ENCODE measurements around the gene NDP.

Gene NDP

GRCh38 chrX:43973249-43974099 lies at the start of gene NDP:
Gene NDP (minus strand): TSS chrX:43973390. CDS start chrX:43958645, 14,745 bp downstream.
- DNase-seq (ENCODE audit: low spot score), result no peak

DNA sequence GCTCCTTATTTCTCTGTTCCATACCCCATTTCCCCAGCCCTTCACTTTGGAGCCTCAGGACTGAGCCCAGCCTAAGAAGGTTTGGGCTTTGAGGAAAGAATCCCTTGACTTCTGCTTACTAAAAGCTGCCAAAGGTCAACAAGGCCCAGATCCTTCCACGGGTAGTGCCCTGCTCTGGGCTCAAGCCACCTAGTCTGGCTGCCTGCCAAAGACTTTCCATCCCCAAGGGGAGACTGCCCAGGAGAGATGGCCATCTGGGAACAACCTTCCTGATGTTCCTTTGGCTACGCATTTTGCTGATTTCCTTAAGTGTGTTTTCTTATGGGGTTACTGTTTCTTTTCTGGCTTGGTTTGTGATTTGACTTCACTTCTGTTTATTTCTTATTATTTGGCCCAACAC lies 49.8 kb upstream of the NDP start:
- no peak for DNase-seq (ENCODE audit: low spot score)

DNA sequence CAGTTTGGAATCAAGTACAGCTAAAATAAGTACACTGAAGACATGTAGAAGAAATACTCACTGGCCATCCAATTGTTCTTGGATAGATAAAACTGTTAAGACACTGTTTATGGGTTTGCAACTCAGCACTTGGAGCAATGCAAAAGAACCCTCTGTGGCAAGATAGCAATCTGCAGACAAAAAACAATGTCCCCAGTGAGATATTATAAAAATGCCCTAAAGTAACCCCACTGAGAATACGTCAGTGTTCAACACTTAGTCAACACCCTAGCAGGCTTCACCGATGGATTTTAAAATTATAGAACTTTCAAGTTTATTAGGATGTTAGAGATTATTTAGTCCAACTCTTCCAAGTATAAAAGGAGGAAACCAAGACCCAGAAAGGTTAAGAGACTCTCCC lies 47.5 kb upstream of the NDP start:
- DNase-seq (ENCODE audit: low spot score), result no peak

- no peak for DNase-seq (ENCODE audit: low spot score)
These were observed 46.7 kb upstream of the NDP start for GRCh38 chrX:44019911-44020310.

DNA sequence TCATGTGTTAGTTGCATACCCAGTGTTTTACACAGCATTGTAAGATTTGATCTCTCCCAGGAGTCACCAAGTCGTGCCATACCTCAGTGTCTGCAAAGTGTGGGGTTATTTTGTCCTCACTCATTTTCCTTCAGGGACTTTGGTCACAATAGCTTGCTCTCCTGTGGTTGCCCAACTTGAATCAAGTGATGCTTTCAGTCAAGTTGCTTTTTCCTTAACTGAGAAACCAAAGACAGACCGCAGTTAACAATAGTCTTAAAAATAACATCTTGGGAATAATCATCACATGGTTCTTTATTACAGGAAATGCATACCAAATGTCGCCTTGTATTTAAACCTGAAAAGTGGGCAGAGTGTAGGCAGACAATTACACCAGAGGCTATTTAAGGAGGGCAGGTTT lies 44.5 kb upstream of the NDP start:
- no peak for DNase-seq (ENCODE audit: low spot score)

GRCh38 chrX:44016906-44017305 lies 43.7 kb upstream of the NDP start:
- DNase-seq (ENCODE audit: low spot score), result no peak

DNA sequence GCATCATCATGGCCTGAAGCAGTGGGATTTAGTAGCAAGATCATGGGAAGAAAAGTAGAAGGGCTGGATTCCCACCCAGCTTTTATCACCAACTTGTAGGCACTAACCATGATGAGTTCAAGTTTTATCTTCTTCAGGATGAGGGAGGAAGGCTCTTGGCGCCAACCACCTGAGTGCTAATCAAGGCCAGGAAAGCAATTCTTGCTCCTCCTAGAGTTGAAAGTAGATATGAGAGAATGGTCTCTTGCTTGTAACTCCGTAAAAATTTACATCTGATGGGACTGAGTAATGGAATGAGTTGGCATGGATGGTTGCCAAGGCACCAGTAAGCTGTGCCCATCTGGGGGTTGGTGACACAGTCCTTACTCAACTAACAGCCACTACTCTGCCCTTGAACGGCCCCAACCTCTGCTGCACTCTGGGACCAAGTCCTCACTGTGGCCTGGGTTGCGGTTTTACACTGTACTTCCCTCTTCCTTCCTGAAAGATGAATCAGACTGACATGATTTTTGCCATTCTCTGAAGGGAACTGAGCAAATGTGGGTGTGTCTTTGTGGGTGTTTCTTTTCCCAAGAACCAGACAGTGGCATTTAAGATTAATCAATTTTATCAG lies 39.4 kb upstream of the NDP start:
- peak; percentile 73 for DNase-seq (ENCODE audit: low spot score)

- no peak for DNase-seq (ENCODE audit: low spot score)
These were observed 38.3 kb upstream of the NDP start for GRCh38 chrX:44011506-44011905.

DNA sequence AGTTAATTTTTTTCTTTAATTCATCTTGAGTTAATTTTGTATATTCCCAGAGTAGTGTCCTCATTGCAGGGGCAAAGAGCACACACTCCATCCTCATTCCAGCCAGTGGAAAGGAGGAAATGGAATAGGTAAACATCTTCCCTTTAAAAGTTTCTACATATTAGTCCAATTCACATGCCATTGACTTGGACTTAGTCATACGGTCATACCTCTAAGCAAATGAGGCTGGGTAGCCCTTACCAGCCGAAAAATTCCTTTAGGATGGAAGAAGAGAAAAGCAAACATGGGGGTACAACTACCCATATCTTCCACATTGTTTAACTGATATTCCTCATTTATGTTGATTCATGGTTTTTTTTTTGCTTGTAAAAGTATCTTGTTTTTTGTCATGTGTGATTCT lies 37.4 kb upstream of the NDP start:
- DNase-seq (ENCODE audit: low spot score), result no peak

GRCh38 chrX:44006081-44006480 lies 32.9 kb upstream of the NDP start:
- no peak for DNase-seq (ENCODE audit: low spot score)

- DNase-seq (ENCODE audit: low spot score), result no peak
These were observed 30.8 kb upstream of the NDP start for GRCh38 chrX:44003975-44004374.

GRCh38 chrX:44002567-44002966 lies 29.4 kb upstream of the NDP start:
- no peak for DNase-seq (ENCODE audit: low spot score)

- DNase-seq (ENCODE audit: low spot score), result no peak
These were observed 25.2 kb upstream of the NDP start for GRCh38 chrX:43998374-43998773.

- no peak for DNase-seq (ENCODE audit: low spot score)
These were observed 23.3 kb upstream of the NDP start for GRCh38 chrX:43996491-43996890.

- no peak for DNase-seq (ENCODE audit: low spot score)
These were observed 12.9 kb upstream of the NDP start for GRCh38 chrX:43986083-43986482.

GRCh38 chrX:43985511-43985910 lies 12.3 kb upstream of the NDP start:
- DNase-seq (ENCODE audit: low spot score), result no peak

GRCh38 chrX:43978226-43978625 lies 5.0 kb upstream of the NDP start:
- DNase-seq (ENCODE audit: low spot score), result no peak

GRCh38 chrX:43976205-43976604 lies 3.0 kb upstream of the NDP start:
- no peak for DNase-seq (ENCODE audit: low spot score)

- DNase-seq (ENCODE audit: low spot score), result no peak
These were observed 2.6 kb upstream of the NDP start for GRCh38 chrX:43975796-43976195.

- no peak for DNase-seq (ENCODE audit: low spot score)
These were observed 1.7 kb upstream of the NDP start for GRCh38 chrX:43974741-43975465.

- no peak for DNase-seq (ENCODE audit: low spot score)
These were observed 898 bp upstream of the NDP start for GRCh38 chrX:43974100-43974475.

DNA sequence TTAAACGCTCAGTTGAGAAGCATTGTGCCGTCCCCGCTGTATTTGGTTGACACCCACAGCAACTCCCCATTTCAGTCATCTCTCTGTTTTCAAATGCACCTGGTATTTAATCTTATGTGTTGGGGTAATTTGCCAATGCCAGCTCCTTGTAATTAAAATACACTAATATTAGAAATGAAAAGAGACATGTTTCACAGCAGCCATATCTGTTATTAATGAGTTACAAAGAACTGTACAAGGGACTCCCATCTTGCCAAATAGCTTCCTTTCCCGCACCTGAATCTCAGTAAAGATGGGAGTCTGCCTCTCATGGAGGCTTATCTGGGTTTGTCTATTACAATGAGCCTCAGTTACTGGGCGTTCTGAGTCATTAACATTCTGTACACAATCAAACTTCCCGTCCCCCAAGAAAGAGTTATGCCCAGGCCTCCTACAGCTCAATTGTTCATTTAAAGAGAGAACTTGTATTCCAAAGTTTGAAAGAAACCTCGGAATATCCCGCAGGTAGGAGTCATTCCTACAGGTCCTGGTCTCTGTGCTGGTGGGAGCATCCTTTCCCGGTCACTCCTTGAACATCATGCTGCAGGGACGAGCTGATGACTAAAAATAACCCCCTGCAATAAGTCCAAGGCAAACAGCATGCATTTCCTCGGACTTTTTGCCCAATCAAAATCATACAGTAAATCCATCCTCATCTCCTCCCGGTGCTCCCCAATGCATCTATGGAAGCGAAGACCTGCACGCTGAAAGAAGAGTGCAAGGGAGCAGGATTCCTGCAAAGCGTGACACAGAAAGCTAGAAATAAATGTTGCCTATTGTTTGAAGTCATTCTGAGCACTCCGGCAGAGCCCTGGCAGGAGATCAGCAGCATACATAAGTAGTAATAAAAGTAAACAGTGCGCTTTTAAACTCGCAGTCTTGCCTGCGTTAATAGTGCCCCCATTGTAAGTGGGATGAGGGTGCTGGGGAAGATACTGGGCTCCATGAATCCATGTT lies 926 bp downstream of the NDP start:
- no peak for DNase-seq (ENCODE audit: low spot score)
